AG09309 (cell line): ENCODE results near the gene C4orf54.

Experiments used
- DNase-seq: peaks from one replicate; pipeline ENCODE4 v3.0.0-alpha.2; 2010; ENCODE audit warnings: low read depth
- H3K4me3 ChIP-seq: 2 replicates; pipeline ENCODE4 v1.5.1; 2011; ENCODE audit warnings: mild to moderate bottlenecking, low read depth, low read length, moderate library complexity; ENCODE audit not compliant: control insufficient read depth
- TF ChIP-seq, protein P1 (sequence below): IDR thresholded peaks from 2 replicates; pipeline ENCODE4 v1.5.1; 2011; ENCODE audit warnings: mild to moderate bottlenecking, low read depth, low read length, inconsistent platforms; ENCODE audit not compliant: insufficient read depth, control insufficient read depth; ENCODE audit errors: missing control alignments

Gene C4orf54

DNA sequence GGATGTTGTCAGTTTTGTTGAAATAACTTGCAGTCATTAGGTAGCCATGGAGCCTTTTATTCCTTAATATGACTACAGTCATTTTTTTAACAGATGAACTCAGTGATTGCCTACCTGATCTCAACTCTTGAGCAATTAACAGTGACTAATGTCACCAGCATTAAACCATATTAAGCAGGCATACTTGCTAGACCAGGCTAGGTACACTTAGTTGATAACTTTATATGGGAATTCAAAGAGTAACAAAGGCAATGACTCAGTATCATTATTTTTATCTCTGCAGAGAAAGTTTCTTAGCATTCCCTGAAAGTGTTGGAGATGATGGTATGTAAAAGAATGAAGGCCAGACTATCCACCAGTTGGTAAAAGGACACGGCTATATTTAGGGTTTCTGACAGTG, at the start of gene C4orf54:
C4orf54 (minus strand) TSS at position 31 of the 400 bp plus-strand sequence. CDS start 3,180 bp downstream, outside the sequence.
- no peak for DNase-seq
- no peak within 1 kb of the TSS for H3K4me3 ChIP-seq
- TF ChIP-seq, protein P1, sequence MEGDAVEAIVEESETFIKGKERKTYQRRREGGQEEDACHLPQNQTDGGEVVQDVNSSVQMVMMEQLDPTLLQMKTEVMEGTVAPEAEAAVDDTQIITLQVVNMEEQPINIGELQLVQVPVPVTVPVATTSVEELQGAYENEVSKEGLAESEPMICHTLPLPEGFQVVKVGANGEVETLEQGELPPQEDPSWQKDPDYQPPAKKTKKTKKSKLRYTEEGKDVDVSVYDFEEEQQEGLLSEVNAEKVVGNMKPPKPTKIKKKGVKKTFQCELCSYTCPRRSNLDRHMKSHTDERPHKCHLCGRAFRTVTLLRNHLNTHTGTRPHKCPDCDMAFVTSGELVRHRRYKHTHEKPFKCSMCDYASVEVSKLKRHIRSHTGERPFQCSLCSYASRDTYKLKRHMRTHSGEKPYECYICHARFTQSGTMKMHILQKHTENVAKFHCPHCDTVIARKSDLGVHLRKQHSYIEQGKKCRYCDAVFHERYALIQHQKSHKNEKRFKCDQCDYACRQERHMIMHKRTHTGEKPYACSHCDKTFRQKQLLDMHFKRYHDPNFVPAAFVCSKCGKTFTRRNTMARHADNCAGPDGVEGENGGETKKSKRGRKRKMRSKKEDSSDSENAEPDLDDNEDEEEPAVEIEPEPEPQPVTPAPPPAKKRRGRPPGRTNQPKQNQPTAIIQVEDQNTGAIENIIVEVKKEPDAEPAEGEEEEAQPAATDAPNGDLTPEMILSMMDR = no peak

- TF ChIP-seq, protein P1 = no peak
- no peak for DNase-seq
Observed at GRCh38 chr4:99705891-99706290, 48.3 kb upstream of the C4orf54 start.

GRCh38 chr4:99696801-99697200, 39.2 kb upstream of the C4orf54 start:
- TF ChIP-seq, protein P1 = no peak
- DNase-seq = no peak
- no peak overlapping the region for H3K4me3 ChIP-seq

More at GRCh38 chr4:99705891-99706290, 48.3 kb upstream of the C4orf54 start:
- no peak overlapping the region for H3K4me3 ChIP-seq

DNA sequence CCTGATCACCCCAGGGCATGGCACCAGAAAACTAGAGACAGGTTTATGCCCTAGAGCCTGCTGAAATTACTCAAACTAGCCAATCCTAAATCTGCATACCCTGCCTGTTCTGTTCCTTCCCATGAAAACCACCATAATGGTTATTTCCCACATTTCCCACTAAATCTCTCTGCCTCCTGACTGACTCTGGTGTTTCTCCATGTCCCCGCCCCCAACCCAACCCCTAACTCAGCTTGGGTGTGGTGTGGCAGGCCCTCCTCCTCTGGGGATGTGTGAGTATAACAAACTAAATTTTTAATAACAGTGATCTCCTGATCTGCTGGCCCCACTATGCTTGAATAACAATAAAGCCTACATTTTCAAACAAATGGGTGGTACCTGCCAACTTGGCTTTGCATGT, 35.5 kb upstream of the C4orf54 start:
- H3K4me3 ChIP-seq = no peak overlapping the region
- no peak for DNase-seq
- TF ChIP-seq, protein P1 = no peak

- no peak overlapping the region for H3K4me3 ChIP-seq
- TF ChIP-seq, protein P1 = no peak
- DNase-seq = no peak
Observed at GRCh38 chr4:99690990-99691389, 33.4 kb upstream of the C4orf54 start.

DNA sequence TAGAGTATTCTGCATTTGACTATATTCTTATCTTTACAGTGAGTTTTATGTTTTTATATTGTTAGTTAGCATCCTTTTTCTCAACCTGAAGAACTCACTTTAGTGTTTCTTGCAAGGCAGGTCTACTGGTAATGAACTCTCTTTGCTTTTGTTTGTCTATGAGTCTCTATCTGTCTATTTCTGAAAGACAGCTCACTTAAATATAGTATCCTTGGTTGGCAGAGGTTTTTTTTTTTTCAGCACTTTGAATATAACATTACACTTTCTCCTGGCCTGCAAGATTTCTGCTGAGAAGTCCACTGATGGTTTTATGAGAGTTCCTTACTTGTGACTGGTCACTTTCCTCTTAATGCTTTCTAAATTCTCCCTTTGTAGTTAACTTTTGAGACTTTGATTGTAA, 32.8 kb upstream of the C4orf54 start:
- TF ChIP-seq, protein P1 = no peak
- no peak for DNase-seq
- H3K4me3 ChIP-seq = no peak overlapping the region

DNA sequence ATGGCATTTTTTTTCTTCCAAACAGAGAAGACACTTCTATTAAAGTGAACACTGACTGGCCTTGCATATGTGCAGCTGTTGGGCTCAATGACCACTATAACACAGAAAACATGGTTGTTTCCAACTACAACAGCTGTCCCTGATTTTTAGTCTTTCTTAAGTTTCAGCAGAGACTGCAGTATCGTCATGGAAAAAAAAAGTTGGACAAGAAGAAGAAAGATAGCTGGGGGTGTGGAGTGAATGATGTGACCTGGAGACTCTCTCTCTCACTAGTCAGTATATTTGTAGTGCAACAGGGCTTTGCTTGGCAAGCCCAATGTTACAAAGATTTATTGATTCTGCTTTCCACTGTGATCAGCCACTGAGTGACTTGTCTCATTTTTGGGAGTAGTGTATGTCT, 29.5 kb upstream of the C4orf54 start:
- DNase-seq = no peak
- TF ChIP-seq, protein P1 = no peak
- no peak overlapping the region for H3K4me3 ChIP-seq
